Immature natural killer cell (primary cell): Measurements from ENCODE around the gene ASH1L. TPM values are rescaled to one million over a fixed set of nuclear protein-coding genes. Genes with fewer than 3 reads are reported as not detected.
"Not testable (repeated sequence)": the region's sequence is repeated elsewhere in the genome, so short reads cannot be mapped to it uniquely, and the experiment has no call there.

Experiments used
- DNase-seq, 3 donors: peaks; one replicate each; pipeline ENCODE4 v3.0.0; 2022; ENCODE audit warnings: mixed read lengths in 1 of 3
- H3K27ac Mint-ChIP-seq, 6 donors: one replicate each; pipeline ENCODE4 v1.8.0; 2020; ENCODE audit warnings: mixed read lengths in 6 of 6, mild to moderate bottlenecking in 5 of 6, inconsistent platforms in 4 of 6, moderate library complexity in 3 of 6
- H3K27me3 Mint-ChIP-seq, 3 donors: one replicate each; pipeline ENCODE4 v1.8.0; 2020 to 2021; ENCODE audit warnings: low read depth in 3 of 3, mild to moderate bottlenecking in 3 of 3, mixed read lengths in 3 of 3, moderate library complexity in 3 of 3, inconsistent platforms in 1 of 3
- H3K36me3 Mint-ChIP-seq, 3 donors: one replicate each; pipeline ENCODE4 v1.8.0; 2020; ENCODE audit warnings: mixed read lengths in 3 of 3, inconsistent platforms in 2 of 3, mild to moderate bottlenecking in 2 of 3
- H3K4me1 Mint-ChIP-seq, 2 donors: one replicate each; pipeline ENCODE4 v1.8.0; 2020; ENCODE audit warnings: inconsistent platforms in 2 of 2, mild to moderate bottlenecking in 2 of 2, mixed read lengths in 2 of 2, moderate library complexity in 1 of 2
- H3K4me3 Mint-ChIP-seq, 5 donors: one replicate each; pipeline ENCODE4 v1.8.0; 2020; ENCODE audit warnings: mild to moderate bottlenecking in 5 of 5, mixed read lengths in 5 of 5, inconsistent platforms in 3 of 5, moderate library complexity in 3 of 5
- H3K9me3 Mint-ChIP-seq, 6 donors: one replicate each; pipeline ENCODE4 v1.8.0; 2020; ENCODE audit warnings: mild to moderate bottlenecking in 6 of 6, mixed read lengths in 6 of 6, inconsistent platforms in 4 of 6, moderate library complexity in 3 of 6
- polyA plus RNA-seq, 3 donors: library from polyadenylated mRNA; unstranded; fragments of 300-500 nt; fragmentation: Illumina TruSeq; gene quantifications; one replicate each; pipeline ENCODE4 v1.2.3, GENCODE V29; 2021

The ASH1L gene
- 10 to 100 TPM in 1 of 3 donors, 1 to 10 TPM in 2; 3.8 to 27.0 (median 6.0) TPM for polyA plus RNA-seq

DNA sequence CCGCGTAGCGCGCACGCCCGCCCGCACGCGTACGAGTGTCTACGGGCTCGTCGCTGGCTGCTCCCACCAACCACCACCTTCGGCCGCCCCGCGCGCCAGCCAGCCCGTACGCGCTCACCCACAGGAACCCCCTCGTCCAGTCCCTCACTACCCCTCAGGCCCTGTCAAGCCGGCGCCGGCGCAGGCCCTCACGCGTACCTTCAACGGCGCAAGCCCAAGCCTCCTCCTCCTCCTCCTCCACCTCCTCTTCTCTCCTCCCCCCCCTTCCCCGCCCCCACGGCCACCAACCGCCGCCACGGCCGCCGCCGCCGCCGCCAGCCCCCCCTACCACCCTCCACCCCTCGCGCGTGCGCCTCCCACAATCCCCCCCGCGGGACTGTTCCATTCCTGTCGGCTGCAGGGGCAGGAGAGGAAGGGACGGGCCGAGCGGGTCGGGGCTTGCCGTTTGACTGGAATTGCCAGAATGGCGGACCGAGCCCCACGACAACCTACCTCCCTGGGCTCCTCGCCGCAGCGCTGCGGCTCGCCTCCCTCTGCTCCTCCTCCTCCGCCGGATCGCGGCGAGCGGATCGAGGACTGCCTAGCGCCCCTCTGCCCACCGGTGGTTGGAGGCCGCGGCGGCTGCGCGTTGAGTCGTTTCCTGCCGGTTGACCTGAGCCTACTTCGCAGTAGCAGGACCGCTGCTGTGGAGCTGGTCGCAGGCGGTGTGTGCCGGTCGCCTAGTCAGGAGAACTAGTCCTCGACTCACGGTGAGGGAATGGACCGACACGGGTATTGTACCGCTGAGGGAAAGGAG is at the start of gene ASH1L:
Gene ASH1L, minus strand, starts transcription at position 223 of the 796 bp plus-strand sequence. CDS start 41,284 bp downstream, outside the sequence.
- peaks cover 50 to 53% of the 10 kb centered on the region in 2 donors for H3K4me1 Mint-ChIP-seq
- H3K9me3 Mint-ChIP-seq, result no peaks in the 10 kb centered on the region
- H3K4me3 Mint-ChIP-seq, result peak within 1 kb of the TSS; percentile 98 to 99 (median 99)
- DNase-seq, result peak; percentile 90 to 93 (median 92)
- H3K27me3 Mint-ChIP-seq, result peaks cover 14 to 20% (median 17%) of the 10 kb centered on the region in 3 donors
- no peaks in the 10 kb centered on the region for H3K36me3 Mint-ChIP-seq
- H3K27ac Mint-ChIP-seq, result peak within 1 kb of the TSS; percentile 92 to 100 (median 98)

DNA sequence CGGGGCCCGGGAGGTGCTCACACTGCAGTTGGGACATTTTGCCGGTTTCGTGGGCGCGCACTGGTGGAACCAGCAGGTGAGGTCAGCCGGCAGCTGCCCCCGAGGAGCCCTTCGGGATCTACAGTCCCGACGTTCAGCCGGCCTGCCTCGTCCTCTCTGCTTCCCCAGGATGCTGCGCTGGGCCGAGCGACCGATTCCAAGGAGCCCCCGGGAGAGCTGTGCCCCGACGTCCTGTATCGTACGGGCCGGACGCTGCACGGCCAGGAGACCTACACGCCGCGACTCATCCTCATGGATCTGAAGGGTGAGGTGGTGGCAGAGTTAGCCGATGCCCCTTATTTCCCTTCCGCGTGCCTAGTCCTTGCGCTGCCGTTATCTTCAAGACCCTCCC is 47.6 kb upstream of the ASH1L start:
- not testable (repeated sequence) for DNase-seq, H3K36me3 Mint-ChIP-seq, H3K27ac Mint-ChIP-seq, H3K4me1 Mint-ChIP-seq, H3K27me3 Mint-ChIP-seq, H3K9me3 Mint-ChIP-seq
- H3K4me3 Mint-ChIP-seq, result peak overlapping the region; percentile 92 to 99 (median 98)

GRCh38 chr1:155609515-155610256 is 47.1 kb upstream of the ASH1L start, which contains the start of gene MSTO1:
Gene MSTO1 (plus strand): TSS chr1:155610218. CDS start chr1:155610249, 31 bp downstream.
- peaks cover 0 to 7% (median 4%) of the 10 kb centered on the region in 3 donors for H3K27me3 Mint-ChIP-seq
- H3K4me3 Mint-ChIP-seq, result peak within 1 kb of the TSS; percentile 92 to 99 (median 98)
- H3K4me1 Mint-ChIP-seq, result peaks cover 7 to 8% of the 10 kb centered on the region in 2 donors

DNA sequence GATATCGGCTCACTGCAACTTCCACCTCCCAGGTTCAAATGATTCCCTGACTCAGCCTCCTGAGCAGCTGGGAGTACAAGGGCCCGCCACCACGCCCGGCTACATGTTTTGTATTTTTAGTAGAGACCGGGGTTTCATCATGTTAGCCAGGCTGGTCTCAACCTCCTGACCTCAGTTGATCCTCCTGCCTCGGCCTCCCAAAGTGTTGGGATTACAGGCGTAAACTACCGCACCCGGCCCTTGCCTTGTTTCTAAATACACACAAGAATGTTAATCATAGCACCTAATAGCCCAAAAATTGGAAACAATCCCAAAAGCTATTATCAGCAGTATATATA is 46.3 kb upstream of the ASH1L start:
- H3K9me3 Mint-ChIP-seq, result no peaks in the 10 kb centered on the region
- H3K27ac Mint-ChIP-seq, result no peak overlapping the region
- peaks cover 0 to 7% (median 4%) of the 10 kb centered on the region in 3 donors for H3K27me3 Mint-ChIP-seq
- H3K4me3 Mint-ChIP-seq, result peak overlapping the region in 4 of 5 donors; percentile 50 to 59 (median 53)
- peaks cover 7 to 8% of the 10 kb centered on the region in 2 donors for H3K4me1 Mint-ChIP-seq
- peaks cover 0 to 5% (median 0%) of the 10 kb centered on the region in 3 donors for H3K36me3 Mint-ChIP-seq
- DNase-seq, result no peak

More at GRCh38 chr1:155609515-155610256, 47.1 kb upstream of the ASH1L start, which contains the start of gene MSTO1:
- Mint-ChIP-seq H3K9me3 (no peaks in the 10 kb centered on the region), H3K36me3 (peaks cover 0 to 5% (median 0%) of the 10 kb centered on the region in 3 donors), H3K27ac (peak within 1 kb of the TSS; percentile 76 to 94 (median 90))
- DNase-seq, result peak; percentile 88 to 89 (median 88)

DNA sequence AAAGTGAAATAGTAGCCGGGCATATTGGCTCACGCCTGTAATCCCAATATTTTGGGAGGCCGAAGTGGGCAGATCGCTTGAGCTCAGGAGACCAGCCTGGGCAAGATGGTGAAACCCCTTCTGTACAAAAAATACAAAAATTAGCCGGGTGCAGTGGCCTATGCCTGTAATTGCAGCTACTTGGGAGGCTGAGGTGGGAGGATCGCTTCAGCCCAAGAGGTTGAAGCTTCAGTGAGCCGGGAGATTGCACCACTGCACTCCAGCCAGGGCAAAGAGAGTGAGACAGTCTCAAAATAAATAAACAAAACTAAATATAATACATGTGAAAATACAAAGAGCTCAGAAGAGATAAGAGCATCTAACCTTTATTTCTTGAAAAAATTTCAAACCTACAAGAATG is 45.1 kb upstream of the ASH1L start:
- Mint-ChIP-seq H3K4me1 (peaks cover 7 to 8% of the 10 kb centered on the region in 2 donors), H3K9me3 (no peaks in the 10 kb centered on the region), H3K27me3 (peaks cover 0 to 7% (median 4%) of the 10 kb centered on the region in 3 donors), H3K4me3 (peak overlapping the region in 3 of 5 donors; percentile 43 to 49 (median 48)), H3K36me3 (peaks cover 0 to 5% (median 0%) of the 10 kb centered on the region in 3 donors), H3K27ac (no peak overlapping the region)
- DNase-seq, result no peak

- H3K27me3 Mint-ChIP-seq, H3K4me1 Mint-ChIP-seq, H3K4me3 Mint-ChIP-seq, H3K36me3 Mint-ChIP-seq, H3K9me3 Mint-ChIP-seq, H3K27ac Mint-ChIP-seq, DNase-seq: not testable (repeated sequence)
Observed at GRCh38 chr1:155599828-155600572, 37.4 kb upstream of the ASH1L start.

DNA sequence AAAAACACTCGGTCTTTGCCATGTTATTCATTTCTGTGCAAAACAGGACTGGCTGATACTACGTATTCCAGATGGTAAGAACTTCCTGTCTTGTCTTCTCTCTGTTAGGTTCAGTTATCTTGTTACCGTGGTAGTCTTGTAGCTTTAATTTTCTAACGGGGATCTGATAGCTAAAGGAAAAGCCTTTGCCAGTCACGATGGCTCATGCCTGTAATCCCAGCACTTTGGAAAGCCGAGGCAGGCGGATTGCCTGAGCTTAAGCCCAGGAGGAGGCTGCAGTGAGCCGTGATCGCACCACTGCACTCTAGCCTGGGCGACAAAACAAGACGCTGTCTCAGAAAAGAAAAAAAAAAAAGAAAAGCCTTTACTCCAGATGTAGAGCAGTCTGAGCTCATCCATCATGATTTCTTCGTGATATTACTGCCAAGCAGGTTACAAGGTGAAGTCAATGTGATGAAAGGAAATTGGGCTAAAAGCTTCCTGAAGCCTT is 36.3 kb upstream of the ASH1L start:
- no peaks in the 10 kb centered on the region for H3K36me3 Mint-ChIP-seq
- no peaks in the 10 kb centered on the region for H3K9me3 Mint-ChIP-seq
- no peak overlapping the region for H3K27ac Mint-ChIP-seq

DNA sequence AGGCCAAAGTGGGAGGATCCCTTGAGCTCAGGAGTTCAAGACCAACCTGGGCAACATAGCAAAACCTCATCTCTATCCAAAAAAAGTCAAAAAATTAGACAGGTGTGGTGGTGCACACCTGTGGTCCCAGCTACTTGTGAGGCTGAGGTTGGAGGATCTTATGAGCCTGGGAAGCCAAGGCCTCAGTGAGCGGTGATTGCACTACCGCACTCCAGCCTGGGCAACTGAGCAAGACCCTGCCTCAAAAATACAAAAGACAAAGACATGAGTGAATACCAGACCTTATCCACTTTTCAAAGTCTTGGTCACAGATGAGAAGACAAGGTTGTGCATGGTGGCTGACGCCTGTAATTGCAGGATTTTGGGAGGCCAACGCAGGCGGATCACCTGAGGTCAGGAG is 34.3 kb upstream of the ASH1L start:
- Mint-ChIP-seq H3K27me3 (no peaks in the 10 kb centered on the region), H3K4me1 (peaks cover 2 to 8% of the 10 kb centered on the region in 2 donors), H3K9me3 (no peaks in the 10 kb centered on the region), H3K36me3 (no peaks in the 10 kb centered on the region), H3K4me3 (no peak overlapping the region), H3K27ac (no peak overlapping the region)
- no peak for DNase-seq

More for the DNA sequence above, 36.3 kb upstream of the ASH1L start:
- H3K27me3 Mint-ChIP-seq, result no peaks in the 10 kb centered on the region
- H3K4me3 Mint-ChIP-seq, result peak overlapping the region in 4 of 5 donors; percentile 5 to 65 (median 50)
- no peak for DNase-seq
- peaks cover 2 to 8% of the 10 kb centered on the region in 2 donors for H3K4me1 Mint-ChIP-seq

DNA sequence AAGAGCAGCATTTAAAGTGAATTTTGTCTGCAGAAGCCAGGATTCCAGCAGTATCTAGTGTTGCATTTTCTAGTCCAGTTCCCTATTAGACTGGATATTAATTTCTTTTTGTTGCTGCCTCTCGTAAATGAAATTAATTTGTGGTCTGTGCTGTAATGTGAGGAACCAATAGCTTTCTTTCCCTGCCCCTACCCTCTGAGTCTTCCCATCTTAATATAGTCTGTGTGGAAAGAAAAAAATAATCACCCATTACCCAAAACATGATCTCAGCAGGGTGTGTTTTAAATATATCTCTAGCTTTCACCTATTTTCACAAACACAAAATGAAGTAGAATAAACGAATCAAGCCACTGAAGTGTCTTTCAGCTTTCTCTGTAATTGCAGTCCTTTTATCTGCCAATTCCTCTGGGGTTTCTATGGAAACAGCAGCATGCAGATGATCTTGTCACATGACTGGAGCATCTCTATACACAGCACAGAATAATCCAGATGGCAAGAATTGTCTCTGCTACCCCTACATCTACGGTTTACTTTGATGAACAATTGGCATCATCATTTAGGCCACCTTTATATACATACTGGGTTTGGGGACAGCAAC is 33.4 kb upstream of the ASH1L start:
- not testable (repeated sequence) for H3K36me3 Mint-ChIP-seq, H3K27me3 Mint-ChIP-seq, H3K9me3 Mint-ChIP-seq, H3K4me3 Mint-ChIP-seq, H3K4me1 Mint-ChIP-seq, DNase-seq
- H3K27ac Mint-ChIP-seq, result peak overlapping the region in 1 of 6 donors; percentile 13

- H3K4me1 Mint-ChIP-seq, result no peaks in the 10 kb centered on the region
- no peaks in the 10 kb centered on the region for H3K9me3 Mint-ChIP-seq
- H3K4me3 Mint-ChIP-seq, result no peak overlapping the region
- no peaks in the 10 kb centered on the region for H3K36me3 Mint-ChIP-seq
- peak; percentile 43 to 64 (median 62) for DNase-seq
- H3K27ac Mint-ChIP-seq, result no peak overlapping the region
- H3K27me3 Mint-ChIP-seq, result no peaks in the 10 kb centered on the region
Observed at GRCh38 chr1:155591770-155592169, 29.2 kb upstream of the ASH1L start.

GRCh38 chr1:155590516-155591247 is 28.1 kb upstream of the ASH1L start:
- DNase-seq, H3K4me1 Mint-ChIP-seq, H3K36me3 Mint-ChIP-seq, H3K27ac Mint-ChIP-seq, H3K9me3 Mint-ChIP-seq, H3K27me3 Mint-ChIP-seq, H3K4me3 Mint-ChIP-seq: not testable (repeated sequence)

- not testable (repeated sequence) for H3K4me1 Mint-ChIP-seq, H3K36me3 Mint-ChIP-seq, H3K4me3 Mint-ChIP-seq, H3K27ac Mint-ChIP-seq, DNase-seq, H3K27me3 Mint-ChIP-seq, H3K9me3 Mint-ChIP-seq
Observed at GRCh38 chr1:155589282-155589681, 26.7 kb upstream of the ASH1L start.

DNA sequence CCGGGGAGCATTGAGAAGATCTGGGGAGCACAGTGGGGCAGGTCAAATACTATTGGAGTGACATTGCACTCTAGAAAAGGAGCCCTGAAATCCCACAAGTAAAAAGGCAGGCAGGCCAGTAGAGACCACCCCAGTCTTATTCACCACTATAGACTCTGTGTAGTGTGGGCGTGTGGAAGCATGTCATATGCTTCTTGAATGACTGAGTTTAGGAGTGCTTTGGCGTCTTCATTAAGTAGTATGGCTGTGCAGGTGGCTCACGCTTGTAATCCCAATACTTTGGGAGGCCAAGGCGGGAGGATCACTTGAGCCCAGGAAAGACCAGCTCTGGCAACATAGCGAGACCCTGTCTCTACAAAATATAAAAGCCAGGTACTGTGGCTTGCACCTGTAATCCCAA is 21.2 kb upstream of the ASH1L start:
- H3K4me1 Mint-ChIP-seq, H3K9me3 Mint-ChIP-seq, DNase-seq, H3K27ac Mint-ChIP-seq, H3K27me3 Mint-ChIP-seq, H3K36me3 Mint-ChIP-seq, H3K4me3 Mint-ChIP-seq: not testable (repeated sequence)
